ENCODE results near the gene POLD2. TPM values are rescaled to one million over a fixed set of nuclear protein-coding genes. Genes with fewer than 3 reads are reported as not detected.

The POLD2 gene
- total RNA-seq, 4 donors from 2014 or later: 12.9 to 73.3 (median 33.7) TPM

- intact Hi-C loops (cut with DNase I; ENCODE audit: low total_unique reads): no loop called here
- no peak for DNase-seq
- Histone ChIP-seq H3K27me3 (no peaks in the 10 kb centered on the region), H3K4me3 (no peak overlapping the region), H3K9me3 (no peaks in the 10 kb centered on the region), H3K4me1 (no peaks in the 10 kb centered on the region), H3K27ac (peak overlapping the region in 1 of 2 donors; percentile 97), H3K36me3 (no peaks in the 10 kb centered on the region)
- TF ChIP-seq CTCF (IDR thresholded peaks at IDR 0.05): no peak
- no peak for TF ChIP-seq POLR2A (IDR thresholded peaks at IDR 0.05)
Observed at GRCh38 chr7:44099669-44100068, 23.7 kb downstream of the POLD2 start.

GRCh38 chr7:44098092-44099068 lies 25.0 kb downstream of the POLD2 start:
- no peak for DNase-seq
- H3K4me1 ChIP-seq: no peaks in the 10 kb centered on the region
- H3K36me3 ChIP-seq: no peaks in the 10 kb centered on the region
- no peak overlapping the region for H3K4me3 ChIP-seq
- TF ChIP-seq POLR2A (IDR thresholded peaks at IDR 0.05) (no peak), CTCF (IDR thresholded peaks at IDR 0.05) (no peak)
- no peaks in the 10 kb centered on the region for H3K9me3 ChIP-seq
- no peak overlapping the region for H3K27ac ChIP-seq
- intact Hi-C loops (cut with DNase I; ENCODE audit: low total_unique reads): no loop called here
- no peaks in the 10 kb centered on the region for H3K27me3 ChIP-seq

GRCh38 chr7:44097064-44097932 lies 26.1 kb downstream of the POLD2 start:
- TF ChIP-seq POLR2A (IDR thresholded peaks at IDR 0.05) (no peak), CTCF (IDR thresholded peaks at IDR 0.05) (no peak)
- Histone ChIP-seq H3K4me1 (no peaks in the 10 kb centered on the region), H3K9me3 (no peaks in the 10 kb centered on the region), H3K4me3 (no peak overlapping the region), H3K36me3 (no peaks in the 10 kb centered on the region), H3K27me3 (no peaks in the 10 kb centered on the region), H3K27ac (no peak overlapping the region)
- intact Hi-C loops (cut with DNase I; ENCODE audit: low total_unique reads): no loop called here
- DNase-seq: peak in 1 of 2 donors; percentile 12

- Histone ChIP-seq H3K27me3 (no peaks in the 10 kb centered on the region), H3K9me3 (no peaks in the 10 kb centered on the region), H3K4me3 (no peak overlapping the region), H3K4me1 (no peaks in the 10 kb centered on the region), H3K36me3 (no peaks in the 10 kb centered on the region), H3K27ac (no peak overlapping the region)
- intact Hi-C loops (cut with DNase I; ENCODE audit: low total_unique reads): no loop called here
- no peak for DNase-seq
- TF ChIP-seq POLR2A (IDR thresholded peaks at IDR 0.05): no peak
- no peak for TF ChIP-seq CTCF (IDR thresholded peaks at IDR 0.05)
Observed at GRCh38 chr7:44096326-44096881, 26.9 kb downstream of the POLD2 start.
